H1 (cell line): Measurements from ENCODE around the gene ITPR3. TPM values are rescaled to one million over a fixed set of nuclear protein-coding genes. Genes with fewer than 3 reads are reported as not detected.

ENCODE experiments used
- CTCF ChIA-PET: fragments of 300-600 bp; sonication (Branson Sonifier 250); formaldehyde crosslinking; loops from one replicate; lab custom pipeline; 2021; ENCODE audit not compliant: partially characterized antibody; lab: Charles Lee
- POLR2A ChIA-PET: fragments of 300-600 bp; sonication (Branson Sonifier 250); formaldehyde crosslinking; loops from one replicate; lab custom pipeline; 2021; ENCODE audit warnings: inconsistent platforms; ENCODE audit not compliant: partially characterized antibody; lab: Charles Lee
- DNase-seq, 2 experiments: peaks; one replicate each; pipeline versions ENCODE4 v3.0.0 to v3.0.0-alpha.2; 2010 to 2022; ENCODE audit warnings: low spot score in 2 of 2, low read depth in 1 of 2, mixed read lengths in 1 of 2
- FAIRE-seq: peaks from 2 replicates; lab custom pipeline; 2011; peaks lifted over from hg19 to GRCh38; lab: Jason Lieb, UNC
- H2AFZ ChIP-seq: 2 replicates; pipeline ENCODE4 v1.8.1; 2012; ENCODE audit warnings: low read length, inconsistent platforms
- H2AK5ac ChIP-seq: 2 replicates; pipeline ENCODE4 v1.6.1; 2013; ENCODE audit warnings: low read depth, low read length
- H2BK120ac ChIP-seq: replicated peaks from 2 replicates; pipeline ENCODE3; 2013; ENCODE audit warnings: low read depth, low read length, inconsistent platforms
- H2BK12ac ChIP-seq: 2 replicates; pipeline ENCODE4 v1.6.1; 2013; ENCODE audit warnings: low read depth, low read length
- H2BK15ac ChIP-seq: 2 replicates; pipeline ENCODE4 v1.6.1; 2013; ENCODE audit warnings: low read length
- H2BK20ac ChIP-seq: 2 replicates; pipeline ENCODE4 v1.6.1; 2013; ENCODE audit warnings: low read length
- H2BK5ac ChIP-seq: 2 replicates; pipeline ENCODE4 v1.6.1; 2013; ENCODE audit warnings: low read depth, low read length
- H3K14ac ChIP-seq: 2 replicates; pipeline ENCODE4 v1.6.1; 2013; ENCODE audit warnings: inconsistent platforms; ENCODE audit not compliant: insufficient read length
- H3K18ac ChIP-seq: 2 replicates; pipeline ENCODE4 v1.6.1; 2013; ENCODE audit warnings: low read length; ENCODE audit errors: extremely low read depth
- H3K23ac ChIP-seq: 2 replicates; pipeline ENCODE4 v1.6.1; 2013; ENCODE audit warnings: inconsistent platforms; ENCODE audit not compliant: insufficient read length
- H3K23me2 ChIP-seq: 2 replicates; pipeline ENCODE4 v1.6.1; 2013; ENCODE audit warnings: low read depth, low read length
- H3K27ac ChIP-seq: 2 replicates; pipeline ENCODE4 v1.6.1; 2011; ENCODE audit warnings: low read depth, low read length, inconsistent platforms
- H3K27me3 ChIP-seq, 4 experiments: replicated peaks in 1 of 4; 1 replicate in 1 of 4; 2 replicates in 3 of 4; pipeline versions ENCODE4 v1.6.1 to v1.8.1; 2011 to 2013; ENCODE audit warnings: low read length in 3 of 4, mild to moderate bottlenecking in 3 of 4, inconsistent platforms in 2 of 4, mixed read lengths in 2 of 4, moderate library complexity in 1 of 4; ENCODE audit not compliant: control insufficient read depth in 3 of 4, insufficient read depth in 3 of 4; ENCODE audit errors: extremely low read depth in 1 of 4
- H3K36me3 ChIP-seq, 4 experiments: 2 replicates each; pipeline versions ENCODE4 v1.6.1 to v1.8.1; 2011 to 2013; ENCODE audit warnings: mild to moderate bottlenecking in 4 of 4, low read length in 3 of 4, moderate library complexity in 2 of 4, control low read depth in 1 of 4, inconsistent platforms in 1 of 4; ENCODE audit not compliant: insufficient read depth in 4 of 4, control insufficient read depth in 2 of 4
- H3K4ac ChIP-seq: replicated peaks from 2 replicates; pipeline ENCODE3; 2013; ENCODE audit warnings: low read length, low read depth, mixed read lengths, inconsistent platforms; ENCODE audit not compliant: insufficient read length
- H3K4me1 ChIP-seq, 4 experiments: replicated peaks in 1 of 4; 1 replicate in 1 of 4; 2 replicates in 3 of 4; pipeline versions ENCODE4 v1.6.1 to v1.8.1; 2011 to 2013; ENCODE audit warnings: low read length in 3 of 4, inconsistent platforms in 2 of 4, mixed read lengths in 1 of 4; ENCODE audit not compliant: insufficient read depth in 4 of 4, control insufficient read depth in 3 of 4
- H3K4me2 ChIP-seq, 2 experiments: 2 replicates each; pipeline versions ENCODE4 v1.6.1 to v1.8.1; 2011 to 2013; ENCODE audit warnings: low read depth in 2 of 2, low read length in 2 of 2, control low read depth in 1 of 2, inconsistent platforms in 1 of 2, mild to moderate bottlenecking in 1 of 2; ENCODE audit not compliant: insufficient read depth in 1 of 2
- H3K4me3 ChIP-seq, 4 experiments: fragments of 200-600, 300-600 bp in 1 of 4; sonication (generic), shearing (Covaris generic), sonication (Bioruptor Twin) in 1 of 4; 2 replicates each; pipeline versions ENCODE4 v1.5.1 to v1.8.1; 2011 to 2016; ENCODE audit warnings: low read length in 4 of 4, low read depth in 3 of 4, control low read depth in 2 of 4, inconsistent platforms in 2 of 4, mild to moderate bottlenecking in 2 of 4, mixed read lengths in 1 of 4, moderate library complexity in 1 of 4; ENCODE audit not compliant: insufficient read depth in 2 of 4; ENCODE audit errors: extremely low read depth in 1 of 4
- H3K56ac ChIP-seq: replicated peaks from 2 replicates; pipeline ENCODE3; 2013; ENCODE audit warnings: low read depth, mild to moderate bottlenecking, mixed read lengths, low read length, inconsistent platforms; ENCODE audit not compliant: insufficient read length
- H3K79me1 ChIP-seq: 2 replicates; pipeline ENCODE4 v1.6.1; 2013; ENCODE audit warnings: low read depth, low read length, control low read depth
- H3K79me2 ChIP-seq, 2 experiments: 2 replicates each; pipeline versions ENCODE4 v1.6.1 to v1.8.1; 2012 to 2013; ENCODE audit warnings: low read length in 2 of 2, mild to moderate bottlenecking in 2 of 2, inconsistent platforms in 1 of 2; ENCODE audit not compliant: insufficient read depth in 2 of 2, control insufficient read depth in 1 of 2
- H3K9ac ChIP-seq, 4 experiments: replicated peaks in 1 of 4; 1 replicate in 1 of 4; 2 replicates in 3 of 4; pipeline versions ENCODE4 v1.6.1 to v1.8.1; 2011 to 2013; ENCODE audit warnings: low read depth in 3 of 4, low read length in 3 of 4, control low read depth in 2 of 4, mild to moderate bottlenecking in 2 of 4, moderate library complexity in 2 of 4, inconsistent platforms in 1 of 4; ENCODE audit errors: extremely low read depth in 1 of 4
- H3K9me3 ChIP-seq, 2 experiments: 2 replicates each; pipeline versions ENCODE4 v1.6.1 to v1.8.1; 2012 to 2013; ENCODE audit warnings: mild to moderate bottlenecking in 2 of 2, moderate library complexity in 2 of 2, control low read depth in 1 of 2, inconsistent platforms in 1 of 2, low read depth in 1 of 2, low read length in 1 of 2, mixed read lengths in 1 of 2; ENCODE audit not compliant: insufficient read depth in 2 of 2
- H4K20me1 ChIP-seq, 2 experiments: replicated peaks in 1 of 2; 2 replicates each; pipeline versions ENCODE3 to v1.8.1; 2011 to 2013; ENCODE audit warnings: inconsistent platforms in 2 of 2, low read length in 2 of 2, mild to moderate bottlenecking in 1 of 2; ENCODE audit not compliant: insufficient read depth in 2 of 2, control insufficient read depth in 1 of 2
- H4K5ac ChIP-seq: 2 replicates; pipeline ENCODE4 v1.6.1; 2013; ENCODE audit warnings: low read length, low read depth, mixed read lengths, inconsistent platforms; ENCODE audit not compliant: insufficient read length
- H4K8ac ChIP-seq: 2 replicates; pipeline ENCODE4 v1.8.0; 2013; ENCODE audit warnings: mild to moderate bottlenecking, moderate library complexity, low read length, inconsistent platforms; ENCODE audit not compliant: insufficient read depth; ENCODE audit errors: extremely low read depth
- H4K91ac ChIP-seq: replicated peaks from 2 replicates; pipeline ENCODE3; 2013; ENCODE audit warnings: low read length, mixed read lengths, inconsistent platforms; ENCODE audit not compliant: insufficient read length
- BCL11A ChIP-seq, 2 experiments: IDR thresholded peaks; one replicate each; pipeline ENCODE4 v1.6.1; 2011; ENCODE audit warnings: low read depth in 2 of 2, low read length in 2 of 2, mild to moderate bottlenecking in 2 of 2
- CBX5 ChIP-seq: fragments of 300-800, 300-1000 bp; sonication (generic); IDR thresholded peaks from 2 replicates; pipeline ENCODE4 v1.7.1; 2016; ENCODE audit warnings: antibody characterized with exemption, low read length, low read depth
- CHD1 ChIP-seq: IDR thresholded peaks from 2 replicates; pipeline ENCODE4 v1.6.1; 2012; ENCODE audit warnings: low read depth, low read length, improper control_type of control experiment
- E2F6 ChIP-seq: IDR thresholded peaks from 2 replicates; pipeline ENCODE4 v1.6.1; 2012; ENCODE audit warnings: inconsistent platforms
- EZH2 ChIP-seq: fragments of 200-600 bp; sonication (generic); IDR thresholded peaks from 2 replicates; pipeline ENCODE4 v1.7.1; 2012; ENCODE audit warnings: low read depth, mild to moderate bottlenecking, moderate library complexity, low read length, inconsistent platforms; ENCODE audit not compliant: severe bottlenecking
- FOSL1 ChIP-seq: IDR thresholded peaks from 2 replicates; pipeline ENCODE4 v1.6.1; 2011; ENCODE audit warnings: mild to moderate bottlenecking, low read depth, low read length, moderate library complexity; ENCODE audit not compliant: insufficient read depth
- GABPA ChIP-seq: IDR thresholded peaks from 2 replicates; pipeline ENCODE4 v1.6.1; 2011; ENCODE audit warnings: mild to moderate bottlenecking, low read length, moderate library complexity, borderline replicate concordance; ENCODE audit not compliant: insufficient read depth
- NRF1 ChIP-seq: IDR thresholded peaks from 2 replicates; pipeline ENCODE4 v1.6.1; 2011; ENCODE audit warnings: mild to moderate bottlenecking, low read depth, low read length, improper control_type of control experiment
- POLR2A ChIP-seq, 2 experiments: IDR thresholded peaks; 1 replicate in 1 of 2; 2 replicates in 1 of 2; pipeline ENCODE4 v1.6.1; 2011; ENCODE audit warnings: low read depth in 2 of 2, low read length in 2 of 2, mild to moderate bottlenecking in 2 of 2; ENCODE audit errors: control extremely low read depth in 1 of 2
- SAP30 ChIP-seq: fragments of 300-600 bp; sonication (generic); IDR thresholded peaks from 2 replicates; pipeline ENCODE4 v1.7.1; 2012; ENCODE audit warnings: low read length, moderate library complexity, mild to moderate bottlenecking, inconsistent platforms; ENCODE audit not compliant: insufficient read depth, insufficient replicate concordance
- SIX5 ChIP-seq: IDR thresholded peaks from 2 replicates; pipeline ENCODE4 v1.6.1; 2011; ENCODE audit warnings: mild to moderate bottlenecking, low read depth, low read length
- SP1 ChIP-seq: IDR thresholded peaks from 2 replicates; pipeline ENCODE4 v1.6.1; 2011; ENCODE audit warnings: low read depth, low read length
- WGBS, 2 experiments: shearing (Covaris generic) in 1 of 2; methylation state at CpG; one replicate each; pipeline versions ENCODE4 v1.1.6 to v1.1.7; 2013 to 2015; ENCODE audit warnings: low lambda C conversion rate in 2 of 2, mixed read lengths in 2 of 2, inconsistent platforms in 1 of 2, low coverage in 1 of 2, missing lambda C conversion rate in 1 of 2; ENCODE audit not compliant: insufficient replicate concordance in 2 of 2, insufficient coverage in 1 of 2, insufficient read length in 1 of 2; ENCODE audit errors: extremely low coverage in 1 of 2, missing lambda C conversion rate in 1 of 2; 5-methylcytosine and 5-hydroxymethylcytosine counted together
- polyA plus RNA-seq, 7 experiments: library from polyadenylated mRNA; depleted of rRNA in 3 of 7; stranded (reverse) in 5 of 7; unstranded in 2 of 7; fragments of >200 nt in 5 of 7; fragments of 200-250 nt in 2 of 7; gene quantifications; 1 replicate in 5 of 7; 2 replicates in 1 of 7; 4 replicates in 1 of 7; pipeline versions ENCODE4 v1.2.1 to v1.2.3, GENCODE V29; 2011 to 2013; ENCODE audit warnings: missing spikeins in 2 of 7, mixed read lengths in 2 of 7
- total RNA-seq: library from RNA; stranded (reverse); fragmentation: NEBNext Ultra II Directional; extraction: Animal tissue kit (Norgen Biotek cat#: 25700); gene quantifications from 2 replicates; pipeline ENCODE4 v1.2.1, GENCODE V29; 2021

ITPR3 gene
- total and polyA plus RNA-seq, 2 of the 8 experiments (the other 6 are each of a cell fraction or from before 2014, with no cell fraction given): 29.1 to 45.7 TPM

GRCh38 chr6:33690766-33691165 is 69.6 kb downstream of the ITPR3 start:
- no peak for DNase-seq
- Histone ChIP-seq H3K27ac (no peak overlapping the region; the same call in 1 of the 2 replicates), H3K9ac (no peak overlapping the region), H3K4me2 (no peak overlapping the region), H2BK15ac (no peak overlapping the region), H3K36me3 (peaks cover 16 to 51% (median 42%) of the 10 kb centered on the region in 4 experiments), H3K79me2 (no peaks in the 10 kb centered on the region), H2AK5ac (no peak overlapping the region), H3K18ac (no peak overlapping the region), H2BK20ac (no peak overlapping the region), H2BK5ac (no peak overlapping the region), H4K20me1 (peaks cover 4 to 8% of the 10 kb centered on the region in 2 experiments), H2BK120ac (no peak overlapping the region), H3K27me3 (no peaks in the 10 kb centered on the region), H4K91ac (no peak overlapping the region), H3K14ac (no peak overlapping the region), H3K79me1 (no peaks in the 10 kb centered on the region), H3K4me1 (peaks cover 0 to 5% (median 1%) of the 10 kb centered on the region in 4 experiments; a peak in 3 of 7 replicates), H2BK12ac (no peak overlapping the region), H3K23me2 (no peaks in the 10 kb centered on the region), H4K8ac (no peak overlapping the region), H2AFZ (no peak overlapping the region), H4K5ac (no peak overlapping the region), H3K23ac (no peak overlapping the region), H3K56ac (no peak overlapping the region), H3K4me3 (no peak overlapping the region), H3K4ac (no peak overlapping the region), H3K9me3 (no peaks in the 10 kb centered on the region)
- FAIRE-seq: no peak
- CTCF ChIA-PET: interaction anchor here (1.2 to 2.2 kb wide), 6 partner anchors 10 to 108 kb away, joined by 3 to 11 read pairs (median 6); no protein-coding TSS in a partner anchor
- no peak for TF ChIP-seq CBX5
- TF ChIP-seq SAP30: no peak
- TF ChIP-seq POLR2A (IDR thresholded peaks at IDR 0.05; ENCODE audit: control extremely low read depth in 1 of 2, low read depth in 2 of 2, low read length in 2 of 2): no peak
- TF ChIP-seq EZH2: no peak
- TF ChIP-seq GABPA: no peak
- no peak for TF ChIP-seq NRF1
- no peak for TF ChIP-seq BCL11A (IDR thresholded peaks at IDR 0.05; ENCODE audit: low read depth in 2 of 2, low read length in 2 of 2)
- no peak for TF ChIP-seq SP1
- no peak for TF ChIP-seq E2F6
- no peak for TF ChIP-seq FOSL1
- TF ChIP-seq CHD1: no peak
- TF ChIP-seq SIX5: no peak
- 97% methylated on average over 13 of the region's 13 CpGs; no CpG with 5 or more reads in 1 of the 2 experiments for WGBS, 2 experiments
- POLR2A ChIA-PET: interaction anchor here (0.8 to 1.8 kb wide), 6 partner anchors 10 to 20 kb away, joined by 3 to 7 read pairs (median 4); partner anchors contain the start of gene UQCC2
